KMS-11 (cell line): ENCODE measurements around the gene DDTL.

ENCODE experiments used
- H2AFZ ChIP-seq: fragments of 200-600 bp; sonication (generic); 2 replicates; pipeline ENCODE4 v1.6.1; 2016; ENCODE audit warnings: antibody characterized with exemption, mixed run types, low read depth
- H3K27ac ChIP-seq: fragments of 200-600 bp; sonication (generic); 2 replicates; pipeline ENCODE4 v1.6.1; 2016; ENCODE audit warnings: mild to moderate bottlenecking, mixed run types
- H3K27me3 ChIP-seq: fragments of 200-600 bp; sonication (generic); 2 replicates; pipeline ENCODE4 v1.6.1; 2017; ENCODE audit warnings: mild to moderate bottlenecking, low read depth, mixed run types, moderate library complexity; ENCODE audit not compliant: insufficient read depth
- H3K36me3 ChIP-seq: fragments of 200-600 bp; sonication (generic); 2 replicates; pipeline ENCODE4 v1.6.1; 2017; ENCODE audit warnings: mild to moderate bottlenecking, mixed run types; ENCODE audit not compliant: insufficient read depth
- H3K4me1 ChIP-seq: fragments of 200-600 bp; sonication (generic); 2 replicates; pipeline ENCODE4 v1.6.1; 2016; ENCODE audit warnings: mild to moderate bottlenecking, low read depth, mixed run types; ENCODE audit not compliant: poor library complexity, severe bottlenecking
- H3K4me2 ChIP-seq: fragments of 200-600 bp; sonication (generic); 2 replicates; pipeline ENCODE4 v1.7.0; 2016; ENCODE audit warnings: mild to moderate bottlenecking, mixed run types
- H3K4me3 ChIP-seq: fragments of 200-600 bp; sonication (generic); IDR thresholded peaks from 2 replicates; pipeline ENCODE4 v1.6.1; 2017; ENCODE audit warnings: low read depth, low read length, mixed read lengths; ENCODE audit not compliant: insufficient read depth
- H3K79me2 ChIP-seq: fragments of 200-600 bp; sonication (generic); 2 replicates; pipeline ENCODE4 v1.6.1; 2016; ENCODE audit warnings: low read depth, mixed run types; ENCODE audit not compliant: insufficient read depth
- H3K9ac ChIP-seq: fragments of 200-600 bp; sonication (generic); 2 replicates; pipeline ENCODE4 v1.6.1; 2016; ENCODE audit warnings: mild to moderate bottlenecking, mixed run types
- H4K20me1 ChIP-seq: fragments of 200-600 bp; sonication (generic); 2 replicates; pipeline ENCODE4 v1.6.1; 2016; ENCODE audit warnings: mild to moderate bottlenecking, mixed run types; ENCODE audit not compliant: insufficient read depth
- TF ChIP-seq, protein P1 (sequence below): fragments of 200-600 bp; sonication (generic); conservative IDR thresholded peaks from 2 replicates; pipeline ENCODE4 v1.6.1; 2017; ENCODE audit warnings: low read depth, mild to moderate bottlenecking, antibody characterized with exemption, low read length, moderate library complexity, mixed read lengths

The DDTL gene

GRCh38 chr22:24003887-24004286 is 37.2 kb downstream of the DDTL start:
- Histone ChIP-seq H3K27me3 (no peaks in the 10 kb centered on the region), H3K4me1 (no peaks in the 10 kb centered on the region), H3K4me3 (no peak overlapping the region), H3K4me2 (no peak overlapping the region), H4K20me1 (no peaks in the 10 kb centered on the region), H3K9ac (no peak overlapping the region), H3K79me2 (no peaks in the 10 kb centered on the region), H3K27ac (no peak overlapping the region), H3K36me3 (no peaks in the 10 kb centered on the region), H2AFZ (no peak overlapping the region)
- TF ChIP-seq, protein P1, sequence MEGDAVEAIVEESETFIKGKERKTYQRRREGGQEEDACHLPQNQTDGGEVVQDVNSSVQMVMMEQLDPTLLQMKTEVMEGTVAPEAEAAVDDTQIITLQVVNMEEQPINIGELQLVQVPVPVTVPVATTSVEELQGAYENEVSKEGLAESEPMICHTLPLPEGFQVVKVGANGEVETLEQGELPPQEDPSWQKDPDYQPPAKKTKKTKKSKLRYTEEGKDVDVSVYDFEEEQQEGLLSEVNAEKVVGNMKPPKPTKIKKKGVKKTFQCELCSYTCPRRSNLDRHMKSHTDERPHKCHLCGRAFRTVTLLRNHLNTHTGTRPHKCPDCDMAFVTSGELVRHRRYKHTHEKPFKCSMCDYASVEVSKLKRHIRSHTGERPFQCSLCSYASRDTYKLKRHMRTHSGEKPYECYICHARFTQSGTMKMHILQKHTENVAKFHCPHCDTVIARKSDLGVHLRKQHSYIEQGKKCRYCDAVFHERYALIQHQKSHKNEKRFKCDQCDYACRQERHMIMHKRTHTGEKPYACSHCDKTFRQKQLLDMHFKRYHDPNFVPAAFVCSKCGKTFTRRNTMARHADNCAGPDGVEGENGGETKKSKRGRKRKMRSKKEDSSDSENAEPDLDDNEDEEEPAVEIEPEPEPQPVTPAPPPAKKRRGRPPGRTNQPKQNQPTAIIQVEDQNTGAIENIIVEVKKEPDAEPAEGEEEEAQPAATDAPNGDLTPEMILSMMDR = no peak

GRCh38 chr22:24005201-24005600 is 38.5 kb downstream of the DDTL start, which contains the start of gene GSTT4:
Gene GSTT4 (minus strand): TSS chr22:24005453. CDS start chr22:24005356, 97 bp downstream.
- Histone ChIP-seq H3K4me2 (no peak within 1 kb of the TSS), H3K27ac (no peak within 1 kb of the TSS), H3K36me3 (no peaks in the 10 kb centered on the region), H3K27me3 (no peaks in the 10 kb centered on the region), H3K79me2 (no peaks in the 10 kb centered on the region), H4K20me1 (no peaks in the 10 kb centered on the region), H3K9ac (no peak within 1 kb of the TSS), H2AFZ (no peak within 1 kb of the TSS), H3K4me3 (no peak within 1 kb of the TSS), H3K4me1 (peaks cover 3% of the 10 kb centered on the region)
- TF ChIP-seq, protein P1 = no peak

DNA sequence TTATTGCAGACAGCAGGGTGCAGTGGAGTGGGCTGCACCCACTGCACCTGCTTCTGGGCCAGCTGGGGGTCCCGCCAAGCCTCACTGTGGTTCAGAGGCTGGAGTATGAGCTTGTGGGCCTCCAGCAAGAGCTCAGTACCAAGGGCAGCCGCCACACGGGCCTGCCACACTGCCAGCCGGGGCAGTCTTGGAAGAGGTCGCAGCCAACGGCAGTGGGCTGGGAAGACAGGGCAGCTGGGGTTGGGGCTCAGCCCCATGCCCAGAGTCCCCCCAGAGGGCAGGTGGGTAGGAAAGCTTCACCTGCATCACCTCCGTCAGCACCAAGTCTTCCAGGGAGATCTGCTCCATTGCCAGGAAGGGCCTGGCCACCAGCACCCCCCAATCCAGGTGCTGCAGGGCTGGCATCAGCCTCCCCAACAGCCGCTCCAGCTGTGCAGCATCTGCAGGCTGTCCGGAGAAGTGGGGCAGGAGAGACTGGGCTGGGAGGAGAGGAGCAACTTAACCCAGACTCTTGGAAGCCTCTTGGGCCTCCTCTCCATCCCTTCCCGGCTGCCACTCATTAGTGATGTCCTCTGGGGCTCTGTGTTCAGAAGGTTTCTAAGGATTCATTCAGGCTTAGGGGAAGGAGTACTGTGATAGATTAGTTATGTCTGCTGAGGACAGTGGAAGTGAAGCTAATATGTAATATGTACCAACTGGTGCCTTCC is 39.7 kb downstream of the DDTL start:
- Histone ChIP-seq H3K79me2 (no peaks in the 10 kb centered on the region), H3K27me3 (no peaks in the 10 kb centered on the region), H3K36me3 (no peaks in the 10 kb centered on the region), H3K4me1 (peaks cover 9% of the 10 kb centered on the region), H4K20me1 (no peaks in the 10 kb centered on the region), H3K4me2 (no peak overlapping the region), H2AFZ (no peak overlapping the region), H3K4me3 (no peak overlapping the region), H3K27ac (no peak overlapping the region), H3K9ac (no peak overlapping the region)
- TF ChIP-seq, protein P1 = no peak

DNA sequence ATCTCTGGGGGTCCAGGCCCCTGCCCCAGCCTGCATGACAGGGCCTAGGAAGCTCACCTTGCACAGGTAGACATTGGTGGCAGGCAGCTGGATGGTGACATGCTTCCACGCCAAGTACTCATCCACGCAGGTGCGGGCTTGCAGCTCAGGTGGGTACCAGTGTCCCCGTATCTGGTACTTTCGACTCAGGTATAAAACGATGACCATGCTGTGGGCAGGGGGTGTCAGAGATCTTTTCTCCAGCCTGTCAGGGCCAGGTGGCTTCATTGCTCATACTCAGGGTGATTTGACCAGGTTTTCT is 40.2 kb downstream of the DDTL start:
- H3K4me3 ChIP-seq = no peak overlapping the region
- H3K9ac ChIP-seq = no peak overlapping the region
- no peak overlapping the region for H2AFZ ChIP-seq
- no peak overlapping the region for H3K27ac ChIP-seq
- H3K27me3 ChIP-seq = no peaks in the 10 kb centered on the region
- H3K4me1 ChIP-seq = peaks cover 9% of the 10 kb centered on the region
- H3K4me2 ChIP-seq = no peak overlapping the region
- no peaks in the 10 kb centered on the region for H4K20me1 ChIP-seq
- H3K79me2 ChIP-seq = peaks cover 4% of the 10 kb centered on the region; the same call in 1 of the 2 replicates
- TF ChIP-seq, protein P1 = no peak
- H3K36me3 ChIP-seq = no peaks in the 10 kb centered on the region
